Measurements from ENCODE around the gene UBR3.
"Not testable (repeated sequence)": the region's sequence is repeated elsewhere in the genome, so short reads cannot be mapped to it uniquely, and the experiment has no call there.

UBR3 gene

GRCh38 chr2:169827272-169828140 is at the start of gene UBR3:
UBR3 (plus strand) TSS chr2:169827454; CDS start chr2:169827508, 54 bp downstream.
- peak; percentile 80 to 95 (median 81) for DNase-seq (ENCODE audit: low read depth in 3 of 3)

- DNase-seq (ENCODE audit: low read depth in 3 of 3), result no peak
Measured at GRCh38 chr2:169778446-169778845, 48.8 kb upstream of the UBR3 start.

GRCh38 chr2:169781249-169782013 is 45.8 kb upstream of the UBR3 start:
- no peak for DNase-seq (ENCODE audit: low read depth in 3 of 3)

- no peak for DNase-seq (ENCODE audit: low read depth in 3 of 3)
Measured at GRCh38 chr2:169782513-169782912, 44.7 kb upstream of the UBR3 start.

- no peak for DNase-seq (ENCODE audit: low read depth in 3 of 3)
Measured at GRCh38 chr2:169790581-169790980, 36.7 kb upstream of the UBR3 start.

- DNase-seq (ENCODE audit: low read depth in 3 of 3), result no peak
Measured at GRCh38 chr2:169795181-169795580, 32.1 kb upstream of the UBR3 start.

GRCh38 chr2:169796441-169796840 is 30.8 kb upstream of the UBR3 start:
- no peak for DNase-seq (ENCODE audit: low read depth in 3 of 3)

- DNase-seq (ENCODE audit: low read depth in 3 of 3), result no peak
Measured at GRCh38 chr2:169797601-169798000, 29.7 kb upstream of the UBR3 start.

- no peak for DNase-seq (ENCODE audit: low read depth in 3 of 3)
Measured at GRCh38 chr2:169798397-169798717, 28.9 kb upstream of the UBR3 start.

- peak; percentile 90 to 97 (median 94) for DNase-seq (ENCODE audit: low read depth in 3 of 3)
Measured at GRCh38 chr2:169798718-169799592, 28.3 kb upstream of the UBR3 start, which contains the start of gene SSB. SSB (plus strand) TSS chr2:169798871; CDS start chr2:169800961, 2,090 bp downstream.

GRCh38 chr2:169803480-169803879 is 23.8 kb upstream of the UBR3 start:
- no peak for DNase-seq (ENCODE audit: low read depth in 3 of 3)

GRCh38 chr2:169806586-169806985 is 20.7 kb upstream of the UBR3 start:
- DNase-seq (ENCODE audit: low read depth in 3 of 3), result no peak

- DNase-seq (ENCODE audit: low read depth in 3 of 3), result no peak
Measured at GRCh38 chr2:169808221-169808620, 19.0 kb upstream of the UBR3 start.

- no peak for DNase-seq (ENCODE audit: low read depth in 3 of 3)
Measured at GRCh38 chr2:169815849-169816248, 11.4 kb upstream of the UBR3 start.

- not testable (repeated sequence) for DNase-seq (ENCODE audit: low read depth in 3 of 3)
Measured at GRCh38 chr2:169816961-169817360, 10.3 kb upstream of the UBR3 start.

- not testable (repeated sequence) for DNase-seq (ENCODE audit: low read depth in 3 of 3)
Measured at GRCh38 chr2:169817369-169817768, 9.9 kb upstream of the UBR3 start.

- no peak for DNase-seq (ENCODE audit: low read depth in 3 of 3)
Measured at GRCh38 chr2:169818241-169818640, 9.0 kb upstream of the UBR3 start.

- no peak for DNase-seq (ENCODE audit: low read depth in 3 of 3)
Measured at GRCh38 chr2:169819106-169819505, 8.1 kb upstream of the UBR3 start.

- DNase-seq (ENCODE audit: low read depth in 3 of 3), result not testable (repeated sequence)
Measured at GRCh38 chr2:169820101-169820500, 7.2 kb upstream of the UBR3 start.

GRCh38 chr2:169822036-169822435 is 5.2 kb upstream of the UBR3 start:
- DNase-seq (ENCODE audit: low read depth in 3 of 3), result no peak

- no peak for DNase-seq (ENCODE audit: low read depth in 3 of 3)
Measured at GRCh38 chr2:169822785-169823392, 4.4 kb upstream of the UBR3 start.

Measured in stimulated activated CD4-positive, alpha-beta T cell treated with anti-CD3 and anti-CD28 coated beads, TNF-alpha, amount 100 ng/mL, for 48 hours (primary cell).